H1 (cell line): ENCODE measurements around the gene FGF6. TPM values are rescaled to one million over a fixed set of nuclear protein-coding genes. Genes with fewer than 3 reads are reported as not detected.

ENCODE experiments used
- CTCF ChIA-PET: fragments of 300-600 bp; sonication (Branson Sonifier 250); formaldehyde crosslinking; loops from one replicate; lab custom pipeline; 2021; ENCODE audit not compliant: partially characterized antibody; lab: Charles Lee
- POLR2A ChIA-PET: fragments of 300-600 bp; sonication (Branson Sonifier 250); formaldehyde crosslinking; loops from one replicate; lab custom pipeline; 2021; ENCODE audit warnings: inconsistent platforms; ENCODE audit not compliant: partially characterized antibody; lab: Charles Lee
- DNase-seq, 2 experiments: peaks; one replicate each; pipeline versions ENCODE4 v3.0.0 to v3.0.0-alpha.2; 2010 to 2022; ENCODE audit warnings: low spot score in 2 of 2, low read depth in 1 of 2, mixed read lengths in 1 of 2
- FAIRE-seq: peaks from 2 replicates; lab custom pipeline; 2011; peaks lifted over from hg19 to GRCh38; lab: Jason Lieb, UNC
- H2AFZ ChIP-seq: 2 replicates; pipeline ENCODE4 v1.8.1; 2012; ENCODE audit warnings: low read length, inconsistent platforms
- H2AK5ac ChIP-seq: 2 replicates; pipeline ENCODE4 v1.6.1; 2013; ENCODE audit warnings: low read depth, low read length
- H2BK120ac ChIP-seq: replicated peaks from 2 replicates; pipeline ENCODE3; 2013; ENCODE audit warnings: low read depth, low read length, inconsistent platforms
- H2BK12ac ChIP-seq: 2 replicates; pipeline ENCODE4 v1.6.1; 2013; ENCODE audit warnings: low read depth, low read length
- H2BK15ac ChIP-seq: 2 replicates; pipeline ENCODE4 v1.6.1; 2013; ENCODE audit warnings: low read length
- H2BK20ac ChIP-seq: 2 replicates; pipeline ENCODE4 v1.6.1; 2013; ENCODE audit warnings: low read length
- H2BK5ac ChIP-seq: 2 replicates; pipeline ENCODE4 v1.6.1; 2013; ENCODE audit warnings: low read depth, low read length
- H3K14ac ChIP-seq: 2 replicates; pipeline ENCODE4 v1.6.1; 2013; ENCODE audit warnings: inconsistent platforms; ENCODE audit not compliant: insufficient read length
- H3K18ac ChIP-seq: 2 replicates; pipeline ENCODE4 v1.6.1; 2013; ENCODE audit warnings: low read length; ENCODE audit errors: extremely low read depth
- H3K23ac ChIP-seq: 2 replicates; pipeline ENCODE4 v1.6.1; 2013; ENCODE audit warnings: inconsistent platforms; ENCODE audit not compliant: insufficient read length
- H3K23me2 ChIP-seq: 2 replicates; pipeline ENCODE4 v1.6.1; 2013; ENCODE audit warnings: low read depth, low read length
- H3K27ac ChIP-seq: 2 replicates; pipeline ENCODE4 v1.6.1; 2011; ENCODE audit warnings: low read depth, low read length, inconsistent platforms
- H3K27me3 ChIP-seq, 4 experiments: replicated peaks in 1 of 4; 1 replicate in 1 of 4; 2 replicates in 3 of 4; pipeline versions ENCODE4 v1.6.1 to v1.8.1; 2011 to 2013; ENCODE audit warnings: low read length in 3 of 4, mild to moderate bottlenecking in 3 of 4, inconsistent platforms in 2 of 4, mixed read lengths in 2 of 4, moderate library complexity in 1 of 4; ENCODE audit not compliant: control insufficient read depth in 3 of 4, insufficient read depth in 3 of 4; ENCODE audit errors: extremely low read depth in 1 of 4
- H3K36me3 ChIP-seq, 4 experiments: 2 replicates each; pipeline versions ENCODE4 v1.6.1 to v1.8.1; 2011 to 2013; ENCODE audit warnings: mild to moderate bottlenecking in 4 of 4, low read length in 3 of 4, moderate library complexity in 2 of 4, control low read depth in 1 of 4, inconsistent platforms in 1 of 4; ENCODE audit not compliant: insufficient read depth in 4 of 4, control insufficient read depth in 2 of 4
- H3K4ac ChIP-seq: replicated peaks from 2 replicates; pipeline ENCODE3; 2013; ENCODE audit warnings: low read length, low read depth, mixed read lengths, inconsistent platforms; ENCODE audit not compliant: insufficient read length
- H3K4me1 ChIP-seq, 4 experiments: replicated peaks in 1 of 4; 1 replicate in 1 of 4; 2 replicates in 3 of 4; pipeline versions ENCODE4 v1.6.1 to v1.8.1; 2011 to 2013; ENCODE audit warnings: low read length in 3 of 4, inconsistent platforms in 2 of 4, mixed read lengths in 1 of 4; ENCODE audit not compliant: insufficient read depth in 4 of 4, control insufficient read depth in 3 of 4
- H3K4me2 ChIP-seq, 2 experiments: 2 replicates each; pipeline versions ENCODE4 v1.6.1 to v1.8.1; 2011 to 2013; ENCODE audit warnings: low read depth in 2 of 2, low read length in 2 of 2, control low read depth in 1 of 2, inconsistent platforms in 1 of 2, mild to moderate bottlenecking in 1 of 2; ENCODE audit not compliant: insufficient read depth in 1 of 2
- H3K4me3 ChIP-seq, 4 experiments: fragments of 200-600, 300-600 bp in 1 of 4; sonication (generic), shearing (Covaris generic), sonication (Bioruptor Twin) in 1 of 4; 2 replicates each; pipeline versions ENCODE4 v1.5.1 to v1.8.1; 2011 to 2016; ENCODE audit warnings: low read length in 4 of 4, low read depth in 3 of 4, control low read depth in 2 of 4, inconsistent platforms in 2 of 4, mild to moderate bottlenecking in 2 of 4, mixed read lengths in 1 of 4, moderate library complexity in 1 of 4; ENCODE audit not compliant: insufficient read depth in 2 of 4; ENCODE audit errors: extremely low read depth in 1 of 4
- H3K56ac ChIP-seq: replicated peaks from 2 replicates; pipeline ENCODE3; 2013; ENCODE audit warnings: low read depth, mild to moderate bottlenecking, mixed read lengths, low read length, inconsistent platforms; ENCODE audit not compliant: insufficient read length
- H3K79me1 ChIP-seq: 2 replicates; pipeline ENCODE4 v1.6.1; 2013; ENCODE audit warnings: low read depth, low read length, control low read depth
- H3K79me2 ChIP-seq, 2 experiments: 2 replicates each; pipeline versions ENCODE4 v1.6.1 to v1.8.1; 2012 to 2013; ENCODE audit warnings: low read length in 2 of 2, mild to moderate bottlenecking in 2 of 2, inconsistent platforms in 1 of 2; ENCODE audit not compliant: insufficient read depth in 2 of 2, control insufficient read depth in 1 of 2
- H3K9ac ChIP-seq, 4 experiments: replicated peaks in 1 of 4; 1 replicate in 1 of 4; 2 replicates in 3 of 4; pipeline versions ENCODE4 v1.6.1 to v1.8.1; 2011 to 2013; ENCODE audit warnings: low read depth in 3 of 4, low read length in 3 of 4, control low read depth in 2 of 4, mild to moderate bottlenecking in 2 of 4, moderate library complexity in 2 of 4, inconsistent platforms in 1 of 4; ENCODE audit errors: extremely low read depth in 1 of 4
- H3K9me3 ChIP-seq, 2 experiments: 2 replicates each; pipeline versions ENCODE4 v1.6.1 to v1.8.1; 2012 to 2013; ENCODE audit warnings: mild to moderate bottlenecking in 2 of 2, moderate library complexity in 2 of 2, control low read depth in 1 of 2, inconsistent platforms in 1 of 2, low read depth in 1 of 2, low read length in 1 of 2, mixed read lengths in 1 of 2; ENCODE audit not compliant: insufficient read depth in 2 of 2
- H4K20me1 ChIP-seq, 2 experiments: replicated peaks in 1 of 2; 2 replicates each; pipeline versions ENCODE3 to v1.8.1; 2011 to 2013; ENCODE audit warnings: inconsistent platforms in 2 of 2, low read length in 2 of 2, mild to moderate bottlenecking in 1 of 2; ENCODE audit not compliant: insufficient read depth in 2 of 2, control insufficient read depth in 1 of 2
- H4K5ac ChIP-seq: 2 replicates; pipeline ENCODE4 v1.6.1; 2013; ENCODE audit warnings: low read length, low read depth, mixed read lengths, inconsistent platforms; ENCODE audit not compliant: insufficient read length
- H4K8ac ChIP-seq: 2 replicates; pipeline ENCODE4 v1.8.0; 2013; ENCODE audit warnings: mild to moderate bottlenecking, moderate library complexity, low read length, inconsistent platforms; ENCODE audit not compliant: insufficient read depth; ENCODE audit errors: extremely low read depth
- H4K91ac ChIP-seq: replicated peaks from 2 replicates; pipeline ENCODE3; 2013; ENCODE audit warnings: low read length, mixed read lengths, inconsistent platforms; ENCODE audit not compliant: insufficient read length
- ASH2L ChIP-seq: fragments of 200-600, 300-600 bp; sonication (generic); IDR thresholded peaks from one replicate; pipeline ENCODE4 v1.7.1; 2017; ENCODE audit warnings: low read length
- CTBP2 ChIP-seq: IDR thresholded peaks from 2 replicates; pipeline ENCODE4 v1.7.0; 2011; ENCODE audit warnings: borderline replicate concordance, mild to moderate bottlenecking, moderate library complexity, mixed read lengths, low read length; ENCODE audit not compliant: insufficient read depth, insufficient read length
- E2F6 ChIP-seq: IDR thresholded peaks from 2 replicates; pipeline ENCODE4 v1.6.1; 2012; ENCODE audit warnings: inconsistent platforms
- EZH2 ChIP-seq: fragments of 200-600 bp; sonication (generic); IDR thresholded peaks from 2 replicates; pipeline ENCODE4 v1.7.1; 2012; ENCODE audit warnings: low read depth, mild to moderate bottlenecking, moderate library complexity, low read length, inconsistent platforms; ENCODE audit not compliant: severe bottlenecking
- GABPA ChIP-seq: IDR thresholded peaks from 2 replicates; pipeline ENCODE4 v1.6.1; 2011; ENCODE audit warnings: mild to moderate bottlenecking, low read length, moderate library complexity, borderline replicate concordance; ENCODE audit not compliant: insufficient read depth
- HDAC2 ChIP-seq, 2 experiments: fragments of 300-600 bp in 1 of 2; sonication (generic) in 1 of 2; IDR thresholded peaks; 2 replicates each; pipeline ENCODE4 v1.6.1; 2011 to 2012; ENCODE audit warnings: low read depth in 2 of 2, low read length in 2 of 2, mild to moderate bottlenecking in 2 of 2, moderate library complexity in 2 of 2, borderline replicate concordance in 1 of 2, inconsistent platforms in 1 of 2
- HDAC6 ChIP-seq: IDR thresholded peaks from one replicate; pipeline ENCODE4 v1.7.1; 2012; ENCODE audit warnings: low read depth, mild to moderate bottlenecking, inconsistent platforms, low read length, moderate library complexity
- KDM4A ChIP-seq: IDR thresholded peaks from one replicate; pipeline ENCODE4 v1.7.1; 2012; ENCODE audit warnings: low read depth, mild to moderate bottlenecking, moderate library complexity, low read length, inconsistent platforms; ENCODE audit not compliant: severe bottlenecking
- RFX5 ChIP-seq: IDR thresholded peaks from 2 replicates; pipeline ENCODE4 v1.6.1; 2011; ENCODE audit warnings: low read depth, low read length, improper control_type of control experiment, borderline replicate concordance
- SIRT6 ChIP-seq: IDR thresholded peaks from one replicate; pipeline ENCODE4 v1.7.1; 2012; ENCODE audit warnings: low read length, inconsistent platforms
- SP1 ChIP-seq: IDR thresholded peaks from 2 replicates; pipeline ENCODE4 v1.6.1; 2011; ENCODE audit warnings: low read depth, low read length
- ZNF274 ChIP-seq: IDR thresholded peaks from 2 replicates; pipeline ENCODE4 v1.7.0; 2012; ENCODE audit warnings: low read length, borderline replicate concordance; ENCODE audit errors: extremely low read depth
- WGBS, 2 experiments: shearing (Covaris generic) in 1 of 2; methylation state at CpG; one replicate each; pipeline versions ENCODE4 v1.1.6 to v1.1.7; 2013 to 2015; ENCODE audit warnings: low lambda C conversion rate in 2 of 2, mixed read lengths in 2 of 2, inconsistent platforms in 1 of 2, low coverage in 1 of 2, missing lambda C conversion rate in 1 of 2; ENCODE audit not compliant: insufficient replicate concordance in 2 of 2, insufficient coverage in 1 of 2, insufficient read length in 1 of 2; ENCODE audit errors: extremely low coverage in 1 of 2, missing lambda C conversion rate in 1 of 2; 5-methylcytosine and 5-hydroxymethylcytosine counted together
- polyA plus RNA-seq, 7 experiments: library from polyadenylated mRNA; depleted of rRNA in 3 of 7; stranded (reverse) in 5 of 7; unstranded in 2 of 7; fragments of >200 nt in 5 of 7; fragments of 200-250 nt in 2 of 7; gene quantifications; 1 replicate in 5 of 7; 2 replicates in 1 of 7; 4 replicates in 1 of 7; pipeline versions ENCODE4 v1.2.1 to v1.2.3, GENCODE V29; 2011 to 2013; ENCODE audit warnings: missing spikeins in 2 of 7, mixed read lengths in 2 of 7
- total RNA-seq: library from RNA; stranded (reverse); fragmentation: NEBNext Ultra II Directional; extraction: Animal tissue kit (Norgen Biotek cat#: 25700); gene quantifications from 2 replicates; pipeline ENCODE4 v1.2.1, GENCODE V29; 2021

The FGF6 gene
- total and polyA plus RNA-seq, 2 of the 8 experiments (the other 6 are each of a cell fraction or from before 2014, with no cell fraction given): not detected

DNA sequence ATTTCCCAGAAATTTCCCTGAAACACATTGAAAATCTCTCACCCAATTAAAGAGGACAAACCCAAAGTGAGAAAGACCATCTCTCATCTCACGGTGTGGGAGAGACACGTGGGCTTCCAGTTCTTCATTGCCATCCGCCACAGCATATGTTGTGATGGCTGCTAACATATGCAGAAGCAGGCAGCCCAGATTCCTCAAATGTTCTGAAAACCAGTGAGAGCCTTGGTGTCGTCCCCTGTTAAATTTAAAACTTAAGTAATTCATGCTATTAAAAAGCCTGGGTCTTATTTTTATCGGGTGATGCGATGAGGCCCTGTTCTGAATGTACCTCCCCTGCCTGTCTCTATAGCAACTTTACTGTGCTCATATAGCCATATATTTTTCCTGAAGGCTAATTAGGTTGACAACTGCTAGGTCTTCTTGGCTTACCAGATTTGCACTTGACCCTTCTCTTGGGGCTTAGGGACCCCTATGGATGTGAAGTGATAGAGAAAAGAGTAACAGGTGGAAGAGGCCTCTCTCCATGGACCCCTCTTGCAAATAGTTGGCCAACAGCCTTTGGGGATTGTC, 2.8 kb upstream of the FGF6 start:
- H2AK5ac ChIP-seq: 0 out of 2 replicates have a peak overlapping the region, but pooled peaks have one; percentile 44
- TF ChIP-seq EZH2: no peak
- TF ChIP-seq HDAC6: no peak
- TF ChIP-seq GABPA: no peak
- no peak for TF ChIP-seq SP1
- TF ChIP-seq E2F6: no peak
- TF ChIP-seq CTBP2: no peak
- no peak for TF ChIP-seq SIRT6
- no peak for TF ChIP-seq HDAC2 (IDR thresholded peaks at IDR 0.05; ENCODE audit: borderline replicate concordance in 1 of 2, low read depth in 2 of 2, low read length in 2 of 2)
- no peak for TF ChIP-seq KDM4A
- no peak for TF ChIP-seq ASH2L
- TF ChIP-seq ZNF274: no peak
- TF ChIP-seq RFX5: no peak

More for the DNA sequence above, 2.8 kb upstream of the FGF6 start:
- Histone ChIP-seq H2BK5ac (no peak overlapping the region), H3K4me1 (peaks cover 9 to 29% (median 20%) of the 10 kb centered on the region in 4 experiments), H4K20me1 (no peaks in the 10 kb centered on the region), H4K91ac (no peak overlapping the region), H3K9ac (no peak overlapping the region), H3K56ac (no peak overlapping the region), H3K4me3 (no peak overlapping the region), H3K14ac (no peak overlapping the region), H3K27me3 (no peaks in the 10 kb centered on the region), H2AFZ (no peak overlapping the region), H3K4ac (no peak overlapping the region), H4K8ac (no peak overlapping the region), H2BK20ac (peak overlapping the region; percentile 78; the same call in 1 of the 2 replicates), H3K79me2 (no peaks in the 10 kb centered on the region), H2BK120ac (no peak overlapping the region), H2BK15ac (peak overlapping the region; percentile 7), H3K23ac (no peak overlapping the region), H3K18ac (no peak overlapping the region), H3K23me2 (no peaks in the 10 kb centered on the region), H3K27ac (no peak overlapping the region), H3K79me1 (no peaks in the 10 kb centered on the region), H4K5ac (no peak overlapping the region), H2BK12ac (peak overlapping the region; percentile 56; the same call in 1 of the 2 replicates), H3K36me3 (no peaks in the 10 kb centered on the region), H3K9me3 (no peaks in the 10 kb centered on the region), H3K4me2 (no peak overlapping the region)
- ChIA-PET CTCF (interaction anchor here (1.2 to 2.2 kb wide), 2 partner anchors 17 to 66 kb away, joined by 5 to 6 read pairs; no protein-coding TSS in a partner anchor), POLR2A (no interaction called here)
- WGBS, 2 experiments: 87% methylated on average over 6 of the region's 6 CpGs; no CpG with 5 or more reads in 1 of the 2 experiments
- no peak for FAIRE-seq
- DNase-seq: no peak
